ENCODE data around the gene MGLL. TPM values are rescaled to one million over a fixed set of nuclear protein-coding genes. Genes with fewer than 3 reads are reported as not detected.

Gene MGLL
- total RNA-seq, 2 experiments from 2014 or later = 0.28 to 0.38 TPM

DNA sequence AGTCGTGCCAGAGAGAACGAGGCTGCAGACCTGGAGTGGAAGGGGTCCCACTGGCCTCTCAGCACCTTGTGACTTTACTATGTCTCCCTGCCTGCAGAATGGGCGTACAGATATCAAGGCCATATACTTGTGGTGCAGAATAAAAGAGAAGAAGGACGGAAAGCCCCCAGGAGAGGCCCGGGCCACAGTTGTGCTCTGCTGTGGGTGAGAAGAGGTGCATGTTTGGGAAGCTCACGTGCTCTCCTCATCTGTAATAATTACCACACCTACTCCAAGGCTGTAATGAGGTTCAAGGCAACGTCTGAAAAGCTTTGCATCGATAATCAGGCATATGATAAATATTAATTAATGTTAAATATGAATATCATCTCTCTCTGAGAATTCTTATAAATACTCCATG lies 58.0 kb downstream of the MGLL start:
- peaks cover under 1 to 5% of the 10 kb centered on the region in 2 experiments for H3K27me3 ChIP-seq (ENCODE audit: control insufficient read depth in 1 of 2, insufficient read depth in 2 of 2, low read length in 2 of 2)
- ATAC-seq (ENCODE audit: poor library complexity) (no peak), DNase-seq (no peak)
- Mint-ChIP-seq H3K27me3 (peaks cover 15% of the 10 kb centered on the region), H3K9me3 (peaks cover 6% of the 10 kb centered on the region), H3K27ac (no peak overlapping the region), H3K36me3 (ENCODE audit: low read depth) (no peaks in the 10 kb centered on the region), H3K4me1 (ENCODE audit: low read depth) (peaks cover 8% of the 10 kb centered on the region), H3K4me3 (no peak overlapping the region)
- ChIA-PET POLR2A (no interaction called here), CTCF (no interaction called here)
- intact Hi-C loops (cut with DNase I, micrococcal nuclease) = no loop called here
- no peaks in the 10 kb centered on the region for H3K36me3 ChIP-seq (ENCODE audit: insufficient read depth, low read length)
- no peak overlapping the region for H3K27ac ChIP-seq (ENCODE audit: low read depth in 1 of 2, low read length in 2 of 2)
- no peaks in the 10 kb centered on the region for H3K9me3 ChIP-seq (ENCODE audit: control insufficient read depth in 1 of 2, insufficient read depth in 1 of 2, low read length in 2 of 2)
- no peak overlapping the region for H3K4me3 ChIP-seq (ENCODE audit: low read length)
- TF ChIP-seq, protein P1, sequence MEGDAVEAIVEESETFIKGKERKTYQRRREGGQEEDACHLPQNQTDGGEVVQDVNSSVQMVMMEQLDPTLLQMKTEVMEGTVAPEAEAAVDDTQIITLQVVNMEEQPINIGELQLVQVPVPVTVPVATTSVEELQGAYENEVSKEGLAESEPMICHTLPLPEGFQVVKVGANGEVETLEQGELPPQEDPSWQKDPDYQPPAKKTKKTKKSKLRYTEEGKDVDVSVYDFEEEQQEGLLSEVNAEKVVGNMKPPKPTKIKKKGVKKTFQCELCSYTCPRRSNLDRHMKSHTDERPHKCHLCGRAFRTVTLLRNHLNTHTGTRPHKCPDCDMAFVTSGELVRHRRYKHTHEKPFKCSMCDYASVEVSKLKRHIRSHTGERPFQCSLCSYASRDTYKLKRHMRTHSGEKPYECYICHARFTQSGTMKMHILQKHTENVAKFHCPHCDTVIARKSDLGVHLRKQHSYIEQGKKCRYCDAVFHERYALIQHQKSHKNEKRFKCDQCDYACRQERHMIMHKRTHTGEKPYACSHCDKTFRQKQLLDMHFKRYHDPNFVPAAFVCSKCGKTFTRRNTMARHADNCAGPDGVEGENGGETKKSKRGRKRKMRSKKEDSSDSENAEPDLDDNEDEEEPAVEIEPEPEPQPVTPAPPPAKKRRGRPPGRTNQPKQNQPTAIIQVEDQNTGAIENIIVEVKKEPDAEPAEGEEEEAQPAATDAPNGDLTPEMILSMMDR (IDR thresholded peaks at IDR 0.05) = no peak
- no peaks in the 10 kb centered on the region for H3K4me1 ChIP-seq (ENCODE audit: insufficient read depth, low read length)

DNA sequence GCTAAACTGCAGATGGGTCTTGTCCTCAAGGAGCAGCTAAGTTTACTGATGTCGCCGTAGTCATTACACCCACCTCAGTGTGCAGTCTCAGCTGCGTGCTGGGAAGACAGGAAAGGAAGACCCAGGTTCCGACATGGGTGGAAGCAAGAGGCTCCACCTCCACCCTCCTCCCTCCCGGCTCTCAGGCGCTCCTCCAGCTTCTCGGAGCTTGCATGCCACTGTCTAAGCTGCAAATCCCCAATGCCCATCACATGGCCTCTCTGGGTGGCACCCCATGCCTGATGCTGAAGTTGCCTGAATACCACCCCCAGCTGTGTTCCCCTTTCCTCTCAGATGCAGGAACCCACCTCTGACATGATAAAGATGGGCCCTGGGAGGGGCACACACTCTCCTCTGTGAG lies 58.5 kb downstream of the MGLL start:
- Histone ChIP-seq H3K36me3 (ENCODE audit: insufficient read depth, low read length) (no peaks in the 10 kb centered on the region), H3K27ac (ENCODE audit: low read depth in 1 of 2, low read length in 2 of 2) (no peak overlapping the region), H3K4me1 (ENCODE audit: insufficient read depth, low read length) (no peaks in the 10 kb centered on the region), H3K27me3 (ENCODE audit: control insufficient read depth in 1 of 2, insufficient read depth in 2 of 2, low read length in 2 of 2) (peaks cover 3 to 4% of the 10 kb centered on the region in 2 experiments), H3K9me3 (ENCODE audit: control insufficient read depth in 1 of 2, insufficient read depth in 1 of 2, low read length in 2 of 2) (no peaks in the 10 kb centered on the region), H3K4me3 (ENCODE audit: low read length) (no peak overlapping the region)
- CTCF ChIA-PET = no interaction called here
- intact Hi-C loops (cut with DNase I, micrococcal nuclease) = no loop called here
- DNase-seq (no peak), ATAC-seq (ENCODE audit: poor library complexity) (no peak)
- TF ChIP-seq, protein P1 (IDR thresholded peaks at IDR 0.05) = no peak
- no peak overlapping the region for H3K4me3 Mint-ChIP-seq
- H3K9me3 Mint-ChIP-seq = peaks cover 6% of the 10 kb centered on the region
- peaks cover 8% of the 10 kb centered on the region for H3K4me1 Mint-ChIP-seq (ENCODE audit: low read depth)
- no peak overlapping the region for H3K27ac Mint-ChIP-seq
- POLR2A ChIA-PET = no interaction called here
- peaks cover 15% of the 10 kb centered on the region for H3K27me3 Mint-ChIP-seq
- H3K36me3 Mint-ChIP-seq (ENCODE audit: low read depth) = no peaks in the 10 kb centered on the region

DNA sequence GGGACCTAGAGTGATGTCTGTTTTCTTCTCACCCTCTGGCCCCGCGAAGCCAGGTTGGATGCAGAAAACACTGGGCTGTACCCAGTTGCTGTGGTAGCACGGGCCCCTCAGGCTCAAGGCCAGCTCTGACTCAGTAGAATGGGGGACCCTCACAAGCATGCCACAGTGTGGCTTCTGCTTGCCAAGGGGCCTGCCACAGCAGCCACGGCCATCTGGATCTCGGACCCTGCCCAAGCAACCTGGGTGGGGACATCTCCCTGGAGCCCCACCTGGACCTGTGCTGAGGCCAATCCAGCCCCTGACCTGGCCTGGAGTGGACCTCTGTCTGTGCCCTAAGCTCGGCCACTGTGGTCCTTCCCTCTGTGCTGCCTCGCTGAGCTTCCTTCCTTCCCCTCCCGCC lies 59.0 kb downstream of the MGLL start:
- H3K9me3 ChIP-seq (ENCODE audit: control insufficient read depth in 1 of 2, insufficient read depth in 1 of 2, low read length in 2 of 2) = no peaks in the 10 kb centered on the region
- Mint-ChIP-seq H3K4me3 (no peak overlapping the region), H3K4me1 (ENCODE audit: low read depth) (peaks cover 8% of the 10 kb centered on the region), H3K27me3 (peaks cover 15% of the 10 kb centered on the region), H3K9me3 (peaks cover 6% of the 10 kb centered on the region), H3K36me3 (ENCODE audit: low read depth) (no peaks in the 10 kb centered on the region), H3K27ac (no peak overlapping the region)
- H3K4me3 ChIP-seq (ENCODE audit: low read length) = no peak overlapping the region
- H3K27me3 ChIP-seq (ENCODE audit: control insufficient read depth in 1 of 2, insufficient read depth in 2 of 2, low read length in 2 of 2) = peaks cover 0 to 3% of the 10 kb centered on the region in 2 experiments
- intact Hi-C loops (cut with DNase I, micrococcal nuclease) = no loop called here
- no peaks in the 10 kb centered on the region for H3K36me3 ChIP-seq (ENCODE audit: insufficient read depth, low read length)
- CTCF ChIA-PET = no interaction called here
- no peaks in the 10 kb centered on the region for H3K4me1 ChIP-seq (ENCODE audit: insufficient read depth, low read length)
- ATAC-seq (ENCODE audit: poor library complexity) (no peak), DNase-seq (no peak)
- POLR2A ChIA-PET = no interaction called here
- TF ChIP-seq, protein P1 (IDR thresholded peaks at IDR 0.05) = no peak
- H3K27ac ChIP-seq (ENCODE audit: low read depth in 1 of 2, low read length in 2 of 2) = no peak overlapping the region

Data from CD4-positive, alpha-beta T cell (primary cell).